HEK293 (cell line): ENCODE data around the gene TMEM205.
A peak's percentile ranks its signal among the peaks of the same experiment; 100 is the strongest.
"Not testable (repeated sequence)": the region's sequence is repeated elsewhere in the genome, so short reads cannot be mapped to it uniquely, and the experiment has no call there.

Source experiments
- CTCF ChIA-PET: fragments of 350-600 bp; formaldehyde crosslinking; extraction: SDS; loops from one replicate; lab custom pipeline; 2021; ENCODE audit warnings: antibody characterized with exemption; lab: Yijun Ruan, JAX
- POLR2A ChIA-PET: fragments of 300-600 bp; formaldehyde crosslinking; extraction: SDS; loops from one replicate; lab custom pipeline; 2020; ENCODE audit warnings: antibody characterized with exemption, inconsistent platforms; lab: Yijun Ruan, JAX
- H3K27ac ChIP-seq: fragments of 200-500 bp; sonication (Bioruptor generic); 2 replicates; pipeline ENCODE4 v1.5.1; 2014; ENCODE audit warnings: low read depth, low read length, control low read depth, inconsistent platforms; ENCODE audit errors: extremely low read depth
- H3K36me3 ChIP-seq, 2 experiments: fragments of 200-500 bp in 1 of 2; sonication (Bioruptor generic) in 1 of 2; 1 replicate in 1 of 2; 2 replicates in 1 of 2; pipeline ENCODE4 v1.5.1; 2014 to 2017; ENCODE audit warnings: inconsistent platforms in 2 of 2, low read length in 2 of 2; ENCODE audit not compliant: control insufficient read depth in 2 of 2, insufficient read depth in 1 of 2
- H3K4me1 ChIP-seq: fragments of 200-500 bp; sonication (Bioruptor generic); 2 replicates; pipeline ENCODE4 v1.5.1; 2014; ENCODE audit warnings: mild to moderate bottlenecking, low read length, inconsistent platforms; ENCODE audit not compliant: control insufficient read depth, insufficient read depth
- H3K4me3 ChIP-seq: 2 replicates; pipeline ENCODE4 v1.5.1; 2011; ENCODE audit warnings: low read depth, mild to moderate bottlenecking, control low read depth, low read length, moderate library complexity
- H3K9me3 ChIP-seq: fragments of 200-500 bp; sonication (Bioruptor generic); 2 replicates; pipeline ENCODE4 v1.5.1; 2014; ENCODE audit warnings: low read depth, low read length, inconsistent platforms; ENCODE audit not compliant: control insufficient read depth, insufficient read depth
- KLF1 ChIP-seq: fragments of 450-650 bp; formaldehyde crosslinking; IDR thresholded peaks from 2 replicates; pipeline ENCODE4 v1.5.1; 2016; ENCODE audit warnings: missing biosample characterization, missing genetic modification characterization
- KLF16 ChIP-seq: fragments of 450-650 bp; formaldehyde crosslinking; IDR thresholded peaks from 2 replicates; pipeline ENCODE4 v1.5.1; 2017; ENCODE audit warnings: missing biosample characterization, missing genetic modification characterization
- KLF7 ChIP-seq: fragments of 450-650 bp; formaldehyde crosslinking; IDR thresholded peaks from 2 replicates; pipeline ENCODE4 v1.5.1; 2016; ENCODE audit warnings: missing biosample characterization, missing genetic modification characterization, borderline replicate concordance
- KLF8 ChIP-seq: fragments of 450-650 bp; formaldehyde crosslinking; IDR thresholded peaks from 2 replicates; pipeline ENCODE4 v1.5.1; 2016; ENCODE audit warnings: missing biosample characterization, missing genetic modification characterization
- KLF9 ChIP-seq: fragments of 450-650 bp; formaldehyde crosslinking; IDR thresholded peaks from 2 replicates; pipeline ENCODE4 v1.5.1; 2016; ENCODE audit warnings: missing biosample characterization, missing genetic modification characterization, low read depth
- MZF1 ChIP-seq: fragments of 450-650 bp; formaldehyde crosslinking; IDR thresholded peaks from 2 replicates; pipeline ENCODE4 v1.5.1; 2017; ENCODE audit warnings: missing biosample characterization, missing genetic modification characterization, borderline replicate concordance
- PRDM1 ChIP-seq: fragments of 450-650 bp; formaldehyde crosslinking; IDR thresholded peaks from 2 replicates; pipeline ENCODE4; 2016; ENCODE audit warnings: missing biosample characterization, missing genetic modification characterization
- SETDB1 ChIP-seq: IDR thresholded peaks from one replicate; pipeline ENCODE4 v1.6.1; 2017; ENCODE audit warnings: mild to moderate bottlenecking, low read length, moderate library complexity, mixed read lengths; ENCODE audit not compliant: insufficient read length
- TRIM28 ChIP-seq: IDR thresholded peaks from 2 replicates; pipeline ENCODE4 v1.6.1; 2011; ENCODE audit warnings: low read length, control low read depth, borderline replicate concordance
- ZBTB17 ChIP-seq: fragments of 450-650 bp; formaldehyde crosslinking; IDR thresholded peaks from 2 replicates; pipeline ENCODE4 v1.5.1; 2016; ENCODE audit warnings: missing biosample characterization, missing genetic modification characterization
- ZBTB21 ChIP-seq: fragments of 450-650 bp; formaldehyde crosslinking; IDR thresholded peaks from 2 replicates; pipeline ENCODE4 v1.5.1; 2017; ENCODE audit warnings: missing biosample characterization, missing genetic modification characterization
- ZBTB26 ChIP-seq: fragments of 450-650 bp; formaldehyde crosslinking; optimal IDR thresholded peaks from 2 replicates; pipeline ENCODE3; 2016; ENCODE audit warnings: missing biosample characterization, mild to moderate bottlenecking, missing genetic modification characterization
- ZBTB7A ChIP-seq: fragments of 450-650 bp; formaldehyde crosslinking; IDR thresholded peaks from 2 replicates; pipeline ENCODE4 v1.5.1; 2016; ENCODE audit warnings: low read depth, missing biosample characterization, missing genetic modification characterization
- ZIC2 ChIP-seq: fragments of 450-650 bp; formaldehyde crosslinking; IDR thresholded peaks from 2 replicates; pipeline ENCODE4 v1.5.1; 2016; ENCODE audit warnings: missing biosample characterization, missing genetic modification characterization
- ZNF112 ChIP-seq: fragments of 450-650 bp; formaldehyde crosslinking; IDR thresholded peaks from 2 replicates; pipeline ENCODE4 v1.5.0; 2017; ENCODE audit warnings: missing biosample characterization, missing genetic modification characterization
- ZNF146 ChIP-seq: fragments of 450-650 bp; formaldehyde crosslinking; IDR thresholded peaks from 2 replicates; pipeline ENCODE4 v1.5.1; 2016; ENCODE audit warnings: missing biosample characterization, missing genetic modification characterization
- ZNF248 ChIP-seq: fragments of 450-650 bp; formaldehyde crosslinking; IDR thresholded peaks from 2 replicates; pipeline ENCODE4 v1.5.1; 2017; ENCODE audit warnings: missing biosample characterization, missing genetic modification characterization
- ZNF266 ChIP-seq: fragments of 450-650 bp; formaldehyde crosslinking; IDR thresholded peaks from 2 replicates; pipeline ENCODE4 v1.5.1; 2016; ENCODE audit warnings: missing biosample characterization, missing genetic modification characterization, low read depth
- ZNF302 ChIP-seq: fragments of 450-650 bp; formaldehyde crosslinking; IDR thresholded peaks from 2 replicates; pipeline ENCODE4 v1.5.1; 2016; ENCODE audit warnings: missing biosample characterization, missing genetic modification characterization, low read depth
- ZNF324 ChIP-seq: fragments of 450-650 bp; formaldehyde crosslinking; IDR thresholded peaks from 2 replicates; pipeline ENCODE4 v1.5.1; 2016; ENCODE audit warnings: missing biosample characterization, missing genetic modification characterization
- ZNF354C ChIP-seq: fragments of 450-650 bp; formaldehyde crosslinking; IDR thresholded peaks from 2 replicates; pipeline ENCODE4 v1.5.1; 2016; ENCODE audit warnings: missing biosample characterization, missing genetic modification characterization, low read depth, borderline replicate concordance
- ZNF404 ChIP-seq: fragments of 450-650 bp; formaldehyde crosslinking; IDR thresholded peaks from 2 replicates; pipeline ENCODE4 v1.5.1; 2017; ENCODE audit warnings: missing biosample characterization, missing genetic modification characterization
- ZNF555 ChIP-seq: fragments of 450-650 bp; formaldehyde crosslinking; conservative IDR thresholded peaks from 2 replicates; pipeline ENCODE4 v1.5.1; 2017; ENCODE audit warnings: missing biosample characterization, mild to moderate bottlenecking, missing genetic modification characterization, inconsistent platforms
- ZNF610 ChIP-seq: fragments of 450-650 bp; formaldehyde crosslinking; IDR thresholded peaks from 2 replicates; pipeline ENCODE4 v1.5.1; 2016; ENCODE audit warnings: missing biosample characterization, missing genetic modification characterization, borderline replicate concordance
- ZNF701 ChIP-seq: fragments of 450-650 bp; formaldehyde crosslinking; IDR thresholded peaks from 2 replicates; pipeline ENCODE4 v1.5.1; 2016; ENCODE audit warnings: missing biosample characterization, missing genetic modification characterization
- TF ChIP-seq, protein P1 (sequence below): fragments of 450-650 bp; formaldehyde crosslinking; IDR thresholded peaks from 2 replicates; pipeline ENCODE4 v1.5.1; 2016; ENCODE audit warnings: missing biosample characterization, missing genetic modification characterization
- TF ChIP-seq, protein P2 (sequence below): fragments of 450-650 bp; formaldehyde crosslinking; IDR thresholded peaks from 2 replicates; pipeline ENCODE4 v1.5.1; 2016; ENCODE audit warnings: missing biosample characterization, missing genetic modification characterization
- TF ChIP-seq, protein P3 (sequence below): sonication (generic); formaldehyde crosslinking; IDR thresholded peaks from 2 replicates; pipeline ENCODE4 v1.8.1; 2022; ENCODE audit warnings: mild to moderate bottlenecking, moderate library complexity, missing genetic modification reagents

Gene TMEM205

DNA sequence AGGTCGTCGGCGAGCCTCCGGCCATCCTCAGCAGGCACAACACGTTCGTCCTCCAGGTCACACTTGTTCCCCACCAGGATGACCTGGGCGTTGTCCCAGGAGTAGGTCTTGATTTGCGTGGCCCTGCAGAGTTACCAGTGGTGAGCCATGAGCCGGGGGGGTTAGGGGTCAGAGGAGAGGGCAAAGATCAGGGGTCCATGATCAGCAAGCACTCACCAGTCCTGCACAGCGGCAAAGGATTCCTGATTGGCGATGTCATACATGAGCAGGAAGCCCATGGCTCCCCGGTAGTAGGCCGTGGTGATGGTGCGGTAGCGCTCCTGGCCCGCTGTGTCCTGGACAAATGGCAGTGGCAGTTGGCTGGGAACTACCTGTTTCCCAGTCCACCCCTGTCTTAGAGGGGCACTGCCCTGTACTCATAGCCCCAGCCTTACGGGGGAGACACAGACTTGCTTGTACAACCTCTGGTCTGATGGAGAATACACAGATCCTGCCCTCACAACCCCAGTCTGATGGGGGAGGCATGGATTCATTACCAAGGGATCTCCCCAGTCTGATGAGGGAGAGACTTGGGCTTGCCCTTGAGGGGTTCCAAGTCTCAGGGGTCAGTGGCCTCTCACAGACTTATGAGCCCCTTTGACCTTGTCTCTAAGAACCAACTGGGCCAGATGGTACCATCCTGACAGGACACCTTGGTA is 10.5 kb downstream of the TMEM205 start:
- Histone ChIP-seq H3K36me3 (peaks cover 5 to 30% of the 10 kb centered on the region in 2 experiments; a peak in 2 of 3 replicates), H3K9me3 (no peaks in the 10 kb centered on the region), H3K4me1 (no peaks in the 10 kb centered on the region), H3K27ac (no peak overlapping the region), H3K4me3 (no peak overlapping the region)
- TF ChIP-seq ZNF701, result no peak
- TF ChIP-seq KLF7, result no peak
- TF ChIP-seq ZBTB21 (tag by site-specific recombination), result no peak
- TF ChIP-seq ZIC2 (tag by site-specific recombination), result no peak
- TF ChIP-seq ZNF302 (tag by site-specific recombination), result no peak
- no peak for TF ChIP-seq PRDM1
- no peak for TF ChIP-seq TRIM28
- TF ChIP-seq ZBTB26 (tag by site-specific recombination), result no peak
- no peak for TF ChIP-seq MZF1 (tag by site-specific recombination)
- TF ChIP-seq ZNF404 (tag by site-specific recombination), result no peak
- ChIA-PET CTCF (interaction anchor here (0.6 kb wide), 1 partner anchor 919 kb away, joined by 3 read pairs; no protein-coding TSS in a partner anchor), POLR2A (no interaction called here)

DNA sequence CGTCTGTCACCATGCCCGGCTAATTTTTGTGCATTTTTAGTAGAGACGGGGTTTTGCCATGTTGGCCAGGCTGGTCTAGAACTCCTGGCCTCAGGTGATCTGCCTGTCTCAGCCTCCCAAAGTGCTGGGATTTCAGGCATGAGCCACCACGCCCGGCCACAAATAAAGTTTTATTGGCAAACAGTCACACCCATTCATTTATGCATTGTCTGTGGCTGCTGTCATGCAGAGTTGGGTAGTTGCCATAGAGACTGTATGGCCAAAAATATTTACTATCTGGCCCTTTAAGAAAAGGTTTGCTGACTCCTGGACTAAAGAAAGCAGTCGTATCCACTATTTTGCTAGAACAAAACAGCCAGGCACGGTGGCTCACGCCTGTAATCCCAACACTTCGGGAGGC is 12.2 kb downstream of the TMEM205 start:
- not testable (repeated sequence) for H3K27ac ChIP-seq, H3K4me3 ChIP-seq, H3K9me3 ChIP-seq, H3K4me1 ChIP-seq
- CTCF ChIA-PET, result interaction anchor here (1.0 kb wide), 1 partner anchor 11 kb away, joined by 3 read pairs; no protein-coding TSS in a partner anchor
- TF ChIP-seq KLF16 (tag by site-specific recombination), result 0 out of 2 replicates have a peak, but pooled peaks have one; percentile 58
- TF ChIP-seq KLF7, result peak; percentile 70; the same call in 1 of the 2 replicates
- peak; percentile 69; the same call in 1 of the 2 replicates for TF ChIP-seq KLF9
- peak; percentile 91 for TF ChIP-seq KLF1 (tag by site-specific recombination)
- TF ChIP-seq KLF8 (tag by site-specific recombination), result peak; percentile 37; the same call in 1 of the 2 replicates
- POLR2A ChIA-PET, result interaction anchor here (0.9 kb wide), 1 partner anchor 11 kb away, joined by 6 read pairs; no protein-coding TSS in a partner anchor
- H3K36me3 ChIP-seq, result peaks cover 5 to 30% of the 10 kb centered on the region in 2 experiments; a peak in 2 of 3 replicates

- ChIA-PET CTCF (interaction anchor here (0.6 to 1.1 kb wide), 3 partner anchors 10 to 45 kb away, joined by 3 read pairs; no protein-coding TSS in a partner anchor), POLR2A (interaction anchor here (0.6 to 0.9 kb wide), 3 partner anchors 12 to 50 kb away, joined by 4 to 6 read pairs (median 6); no protein-coding TSS in a partner anchor)
- TF ChIP-seq ZBTB7A (tag by site-specific recombination) (no peak), ZBTB17 (tag by site-specific recombination) (no peak), ZNF112 (tag by site-specific recombination) (no peak), SETDB1 (no peak), ZNF248 (no peak), KLF16 (tag by site-specific recombination) (no peak), ZNF146 (tag by site-specific recombination) (peak; percentile 90), ZNF701 (no peak), ZNF354C (tag by site-specific recombination) (no peak), ZNF324 (no peak), ZNF555 (tag by site-specific recombination) (no peak), ZNF610 (no peak), ZNF266 (no peak)
- TF ChIP-seq, protein P1, sequence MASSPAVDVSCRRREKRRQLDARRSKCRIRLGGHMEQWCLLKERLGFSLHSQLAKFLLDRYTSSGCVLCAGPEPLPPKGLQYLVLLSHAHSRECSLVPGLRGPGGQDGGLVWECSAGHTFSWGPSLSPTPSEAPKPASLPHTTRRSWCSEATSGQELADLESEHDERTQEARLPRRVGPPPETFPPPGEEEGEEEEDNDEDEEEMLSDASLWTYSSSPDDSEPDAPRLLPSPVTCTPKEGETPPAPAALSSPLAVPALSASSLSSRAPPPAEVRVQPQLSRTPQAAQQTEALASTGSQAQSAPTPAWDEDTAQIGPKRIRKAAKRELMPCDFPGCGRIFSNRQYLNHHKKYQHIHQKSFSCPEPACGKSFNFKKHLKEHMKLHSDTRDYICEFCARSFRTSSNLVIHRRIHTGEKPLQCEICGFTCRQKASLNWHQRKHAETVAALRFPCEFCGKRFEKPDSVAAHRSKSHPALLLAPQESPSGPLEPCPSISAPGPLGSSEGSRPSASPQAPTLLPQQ (tag by site-specific recombination), result no peak
- TF ChIP-seq, protein P2, sequence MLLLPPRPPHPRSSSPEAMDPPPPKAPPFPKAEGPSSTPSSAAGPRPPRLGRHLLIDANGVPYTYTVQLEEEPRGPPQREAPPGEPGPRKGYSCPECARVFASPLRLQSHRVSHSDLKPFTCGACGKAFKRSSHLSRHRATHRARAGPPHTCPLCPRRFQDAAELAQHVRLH (tag by site-specific recombination), result peak; percentile 52; the same call in 1 of the 2 replicates
- TF ChIP-seq, protein P3, sequence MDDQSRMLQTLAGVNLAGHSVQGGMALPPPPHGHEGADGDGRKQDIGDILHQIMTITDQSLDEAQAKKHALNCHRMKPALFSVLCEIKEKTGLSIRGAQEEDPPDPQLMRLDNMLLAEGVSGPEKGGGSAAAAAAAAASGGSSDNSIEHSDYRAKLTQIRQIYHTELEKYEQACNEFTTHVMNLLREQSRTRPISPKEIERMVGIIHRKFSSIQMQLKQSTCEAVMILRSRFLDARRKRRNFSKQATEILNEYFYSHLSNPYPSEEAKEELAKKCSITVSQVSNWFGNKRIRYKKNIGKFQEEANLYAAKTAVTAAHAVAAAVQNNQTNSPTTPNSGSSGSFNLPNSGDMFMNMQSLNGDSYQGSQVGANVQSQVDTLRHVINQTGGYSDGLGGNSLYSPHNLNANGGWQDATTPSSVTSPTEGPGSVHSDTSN (CRISPR knock-in tag), result no peak
- no peaks in the 10 kb centered on the region for H3K4me1 ChIP-seq
- H3K27ac ChIP-seq, result no peak overlapping the region
- no peak overlapping the region for H3K4me3 ChIP-seq
- H3K9me3 ChIP-seq, result no peaks in the 10 kb centered on the region
- H3K36me3 ChIP-seq, result peaks cover 5 to 30% of the 10 kb centered on the region in 2 experiments; a peak in 2 of 3 replicates
These were observed 13.2 kb downstream of the TMEM205 start for GRCh38 chr19:11332822-11333221.
